Lung (tissue), 16 donors: ENCODE results near the gene MAB21L4. TPM values are rescaled to one million over a fixed set of nuclear protein-coding genes. Genes with fewer than 3 reads are reported as not detected.

ENCODE experiments used
- ATAC-seq: fragments of 200-7000 bp; cut with Tn5 transposase; one replicate; pipeline ENCODE4 v1.9.1; 2020; ENCODE audit warnings: moderate number of reproducible peaks; ENCODE audit not compliant: insufficient read depth, low FRiP score
- DNase-seq, 3 donors: peaks; one replicate each; pipeline ENCODE4 v3.0.0-alpha.2; 2013 to 2017
- H3K27ac ChIP-seq, 2 donors: one replicate each; pipeline ENCODE4 v1.5.1; 2013; ENCODE audit warnings: mild to moderate bottlenecking in 2 of 2, moderate library complexity in 2 of 2, control low read depth in 1 of 2, inconsistent platforms in 1 of 2, low read depth in 1 of 2, low read length in 1 of 2
- H3K27me3 ChIP-seq, 3 donors: one replicate each; pipeline ENCODE4 v1.5.1; 2013; ENCODE audit warnings: low read length in 2 of 3; ENCODE audit not compliant: control insufficient read depth in 3 of 3, insufficient read depth in 3 of 3
- H3K36me3 ChIP-seq, 4 donors: one replicate each; pipeline ENCODE4 v1.5.1; 2013; ENCODE audit warnings: low read length in 4 of 4, mild to moderate bottlenecking in 1 of 4, moderate library complexity in 1 of 4; ENCODE audit not compliant: control insufficient read depth in 4 of 4, insufficient read depth in 4 of 4
- H3K4me1 ChIP-seq, 5 donors: one replicate each; pipeline ENCODE4 v1.5.1; 2013; ENCODE audit warnings: low read length in 5 of 5, mild to moderate bottlenecking in 2 of 5, moderate library complexity in 1 of 5; ENCODE audit not compliant: control insufficient read depth in 5 of 5, insufficient read depth in 5 of 5
- H3K4me3 ChIP-seq: one replicate; pipeline ENCODE4 v1.5.1; 2013; ENCODE audit warnings: mild to moderate bottlenecking, control low read depth, moderate library complexity
- H3K9ac ChIP-seq, 2 donors: one replicate each; pipeline ENCODE4 v1.5.1; 2013; ENCODE audit warnings: low read length in 2 of 2, control low read depth in 1 of 2; ENCODE audit not compliant: insufficient read depth in 1 of 2
- H3K9me3 ChIP-seq, 4 donors: one replicate each; pipeline ENCODE4 v1.5.1; 2013; ENCODE audit warnings: low read length in 3 of 4, mild to moderate bottlenecking in 1 of 4, moderate library complexity in 1 of 4; ENCODE audit not compliant: control insufficient read depth in 4 of 4, insufficient read depth in 3 of 4
- CTCF ChIP-seq: IDR thresholded peaks from 2 replicates; pipeline ENCODE4 v1.5.1; 2012; ENCODE audit warnings: mild to moderate bottlenecking; ENCODE audit errors: control extremely low read depth, extremely low read depth
- WGBS, 2 donors: extraction: QIAGEN DNeasy Blood & Tissue Kit; methylation state at CpG; one replicate each; pipeline ENCODE4 v1.1.7; 2013; 5-methylcytosine and 5-hydroxymethylcytosine counted together
- long read RNA-seq, 5 donors: transcript quantifications; one replicate each; lab custom pipeline, GENCODE V29; 2026
- polyA plus RNA-seq, 2 donors: library from polyadenylated mRNA; stranded (reverse); fragments of 200-250 nt; gene quantifications; one replicate each; pipeline ENCODE4 v1.2.1, GENCODE V29; 2013
- total RNA-seq, 2 donors: library from RNA; depleted of rRNA in 1 of 2; stranded (reverse); fragments of >200 nt in 1 of 2; gene quantifications; one replicate each; pipeline ENCODE4 v1.2.1, GENCODE V29; 2014 to 2021
- donor health status: control.
- donor health status: control.
- donor health status: Bipolar disorder and iron deficiency.
- donor health status: healthy.
- donor health status: DM: yes; HTN: yes; CAD: no.

Gene MAB21L4
- total RNA-seq, result 10 to 100 TPM in 1 of 2 donors, 1 to 10 TPM in 1; 2.9 to 21.1 TPM
- 1 to 10 TPM; 4.9 to 8.7 TPM for polyA plus RNA-seq
- long read RNA-seq, donor 1, result 0 reads
- long read RNA-seq, donor 2, result 0 reads
- long read RNA-seq, donor 3, result 0 reads
- long read RNA-seq, donor 4, result 0 reads
- long read RNA-seq, donor 5, result 0 reads

- DNase-seq (no peak), ATAC-seq (peak; percentile 44)
- Histone ChIP-seq H3K9me3 (no peaks in the 10 kb centered on the region), H3K36me3 (no peaks in the 10 kb centered on the region), H3K27me3 (no peaks in the 10 kb centered on the region), H3K4me3 (peak within 1 kb of the TSS; percentile 15), H3K27ac (peak within 1 kb of the TSS in 1 of 2 donors; percentile 48), H3K4me1 (peaks cover 0 to 30% (median 5%) of the 10 kb centered on the region in 5 donors), H3K9ac (no peak within 1 kb of the TSS)
- no peak for TF ChIP-seq CTCF
- WGBS, 2 donors, result 83 to 88% methylated on average over 24 of the region's 24 CpGs
Observed at GRCh38 chr2:240895656-240896388, at the start of gene MAB21L4. Gene MAB21L4 (minus strand): TSS chr2:240896156. CDS start chr2:240895997, 159 bp downstream.

- no peak overlapping the region for H3K9ac ChIP-seq
- 89 to 91% methylated on average over 9 of the region's 9 CpGs for WGBS, 2 donors
- H3K4me3 ChIP-seq, result no peak overlapping the region
- no peak for DNase-seq
- TF ChIP-seq CTCF, result no peak
- no peaks in the 10 kb centered on the region for H3K36me3 ChIP-seq
- H3K9me3 ChIP-seq, result peaks cover 0 to 4% (median 3%) of the 10 kb centered on the region in 4 donors
- no peak overlapping the region for H3K27ac ChIP-seq
- peaks cover 0 to 5% (median 0%) of the 10 kb centered on the region in 5 donors for H3K4me1 ChIP-seq
- H3K27me3 ChIP-seq, result no peaks in the 10 kb centered on the region
- ATAC-seq, result no peak
Observed at GRCh38 chr2:240936106-240936505, 40.1 kb upstream of the MAB21L4 start.

GRCh38 chr2:240935103-240935876 lies 39.3 kb upstream of the MAB21L4 start:
- no peaks in the 10 kb centered on the region for H3K27me3 ChIP-seq
- no peak for TF ChIP-seq CTCF
- no peaks in the 10 kb centered on the region for H3K36me3 ChIP-seq
- no peak overlapping the region for H3K4me3 ChIP-seq
- no peak overlapping the region for H3K9ac ChIP-seq
- 89 to 92% methylated on average over 25 of the region's 25 CpGs for WGBS, 2 donors
- H3K4me1 ChIP-seq, result peaks cover 0 to 5% (median 0%) of the 10 kb centered on the region in 5 donors
- no peak overlapping the region for H3K27ac ChIP-seq
- ATAC-seq (no peak), DNase-seq (peak in 1 of 3 donors; percentile 10)
- H3K9me3 ChIP-seq, result peaks cover 0 to 4% (median 3%) of the 10 kb centered on the region in 4 donors
